ENCODE measurements around the gene PICK1.
"Not testable (repeated sequence)": the region's sequence is repeated elsewhere in the genome, so short reads cannot be mapped to it uniquely, and the experiment has no call there.

PICK1 gene

GRCh38 chr22:38077096-38077495 lies 19.9 kb downstream of the PICK1 start:
- DNase-seq, result no peak

GRCh38 chr22:38077595-38077994 lies 20.4 kb downstream of the PICK1 start:
- no peak for DNase-seq

- no peak for DNase-seq
These were observed 21.0 kb downstream of the PICK1 start for GRCh38 chr22:38078046-38078840.

DNA sequence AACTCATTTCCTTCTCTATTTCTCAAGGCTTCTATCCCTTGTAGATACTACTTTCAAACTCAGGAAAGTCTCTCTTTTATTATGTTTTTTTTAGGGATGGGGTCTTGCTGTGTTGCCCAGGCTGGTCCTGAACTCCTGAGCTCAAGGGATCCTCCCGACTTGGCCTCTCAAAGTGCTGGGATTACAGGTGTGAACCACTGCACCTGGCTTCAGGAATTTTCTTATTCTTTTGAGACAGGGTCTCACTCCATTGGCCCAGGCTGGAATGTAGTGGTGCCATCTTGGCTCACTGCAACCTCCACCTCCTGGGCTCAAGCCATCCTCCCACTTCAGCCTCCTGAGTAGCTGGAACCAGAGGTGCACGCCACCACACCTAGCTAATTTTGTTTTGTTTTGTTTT lies 22.0 kb downstream of the PICK1 start:
- DNase-seq, result not testable (repeated sequence)

DNA sequence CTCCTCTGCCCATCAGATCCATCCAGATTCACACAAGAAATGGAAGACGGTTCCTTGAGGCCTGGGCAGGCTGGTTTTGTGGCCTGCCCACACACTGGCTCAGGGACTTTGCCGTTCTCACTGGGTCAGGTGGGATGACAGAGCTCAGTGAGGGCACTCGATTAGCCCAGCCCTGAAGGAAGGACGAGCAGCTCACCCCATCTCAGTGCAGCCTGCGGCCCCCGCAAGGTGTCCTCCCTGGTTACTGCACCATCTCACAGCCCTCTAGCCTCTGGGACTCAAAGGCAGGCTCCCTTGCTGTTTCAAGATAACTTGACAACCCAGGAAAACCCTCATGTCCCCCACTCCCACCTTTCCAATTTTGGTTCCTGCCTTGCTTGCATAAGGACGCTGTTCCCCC lies 22.6 kb downstream of the PICK1 start:
- no peak for DNase-seq

DNA sequence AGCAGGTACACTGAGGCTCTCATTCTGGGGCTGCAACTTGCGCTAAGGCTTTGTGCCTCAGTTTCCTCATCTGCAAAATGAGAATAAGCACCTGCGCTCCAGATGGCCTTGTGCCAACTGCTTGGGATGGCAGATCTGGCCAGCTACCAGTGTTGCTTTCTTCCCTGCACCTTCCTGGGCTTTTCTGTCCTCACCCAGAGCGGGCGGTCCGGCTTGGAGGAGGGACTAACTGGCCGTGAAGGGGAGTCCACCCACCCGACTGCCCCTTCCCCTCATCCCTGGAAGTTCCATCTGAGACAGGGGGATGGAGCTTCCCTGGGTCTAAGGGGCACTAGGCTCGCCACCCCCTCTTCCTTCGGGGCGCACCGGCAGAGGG lies 23.3 kb downstream of the PICK1 start:
- no peak for DNase-seq

DNA sequence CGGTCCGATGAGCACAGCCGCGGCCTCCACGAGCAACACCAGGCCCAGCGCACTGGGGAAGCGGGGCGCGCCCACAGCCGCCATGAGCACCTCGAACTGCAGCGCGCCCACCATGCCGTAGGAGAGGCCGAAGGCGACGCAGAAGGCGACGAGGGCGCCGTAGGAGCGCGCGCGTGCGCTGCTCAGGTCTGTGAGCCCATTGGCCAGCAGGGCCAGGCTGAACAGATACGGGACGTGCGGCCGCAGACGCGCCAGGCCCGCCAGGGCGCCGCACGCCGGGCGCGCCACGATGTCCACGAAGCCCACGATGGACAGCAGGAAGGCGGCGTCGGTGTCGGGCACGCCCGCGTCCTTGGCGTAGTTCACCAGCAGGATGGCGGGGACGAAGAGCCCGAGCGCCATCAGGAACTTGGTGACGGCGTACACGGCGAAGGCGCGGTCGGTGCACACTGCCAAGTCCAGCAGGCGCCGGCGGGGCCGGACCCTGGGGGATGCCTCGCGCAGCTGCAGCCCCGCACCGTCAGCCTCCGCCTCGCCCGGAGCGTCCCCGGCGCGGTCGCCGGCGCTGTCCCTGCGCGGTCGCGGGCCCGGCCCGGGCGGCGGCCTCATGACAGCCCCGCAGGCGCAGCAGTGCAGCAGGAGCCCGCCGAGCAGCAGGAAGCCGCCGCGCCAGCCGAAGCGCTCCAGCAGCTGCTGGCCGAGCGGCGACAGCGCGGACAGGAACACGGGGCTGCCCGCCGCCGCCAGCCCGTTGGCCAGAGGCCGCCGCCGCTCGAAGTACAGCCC lies 23.8 kb downstream of the PICK1 start:
- DNase-seq, result no peak

DNA sequence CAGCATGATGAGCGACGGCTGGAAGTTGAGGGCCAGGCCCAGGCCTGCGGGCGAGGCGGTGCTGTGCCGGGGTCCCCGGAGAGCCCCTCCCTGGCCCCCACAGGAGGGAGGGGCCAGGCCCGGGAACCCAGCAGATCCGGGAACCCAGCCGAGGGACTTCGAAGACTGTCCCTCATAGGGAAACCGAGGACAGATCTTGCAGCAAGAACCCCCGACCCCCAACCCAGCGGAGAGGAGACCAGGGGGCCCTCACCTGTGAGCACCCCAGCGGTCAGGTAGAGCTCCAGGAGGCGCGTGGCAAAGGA lies 24.4 kb downstream of the PICK1 start:
- no peak for DNase-seq

- no peak for DNase-seq
These were observed 25.0 kb downstream of the PICK1 start for GRCh38 chr22:38081941-38082828.

DNA sequence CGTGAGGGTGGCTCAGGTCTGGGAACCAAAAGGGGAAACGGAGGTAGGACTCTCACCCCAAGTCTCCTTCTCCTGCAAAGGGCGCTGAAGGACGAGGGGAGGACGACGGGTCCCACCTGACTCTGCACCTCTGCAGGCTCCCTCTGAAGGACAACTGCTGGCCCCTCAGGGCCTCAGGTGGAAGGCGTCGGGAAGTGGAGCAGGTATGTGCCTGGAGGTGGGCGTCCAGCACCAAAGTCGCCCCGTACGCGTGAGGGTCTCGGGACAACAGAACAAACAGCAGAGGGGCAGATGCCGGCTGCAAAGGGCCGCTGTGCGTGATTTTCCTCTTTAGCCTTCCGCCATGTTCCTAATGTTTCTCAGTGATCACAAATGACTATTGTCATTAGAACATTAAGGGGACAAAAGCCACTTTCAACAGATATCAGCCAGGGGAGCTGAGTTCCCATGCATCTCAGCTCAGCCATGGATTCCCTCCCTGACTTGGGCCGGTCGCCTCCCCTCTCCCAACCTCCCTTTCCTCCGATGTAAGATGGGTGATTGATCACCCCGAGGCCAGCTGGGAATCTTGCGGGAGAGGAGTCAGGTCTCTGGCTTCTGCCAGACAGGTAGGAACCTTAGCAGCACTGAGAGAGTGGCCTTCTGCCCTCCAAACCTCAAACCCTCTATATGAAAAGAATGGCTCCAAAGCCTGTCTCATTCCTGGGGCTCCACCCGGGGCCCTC lies 25.9 kb downstream of the PICK1 start:
- no peak for DNase-seq

- no peak for DNase-seq
These were observed 26.9 kb downstream of the PICK1 start, which contains the start of gene SLC16A8 for GRCh38 chr22:38083931-38084631. Gene SLC16A8 (minus strand): TSS chr22:38084184. CDS start chr22:38082873, 1,311 bp downstream.

DNA sequence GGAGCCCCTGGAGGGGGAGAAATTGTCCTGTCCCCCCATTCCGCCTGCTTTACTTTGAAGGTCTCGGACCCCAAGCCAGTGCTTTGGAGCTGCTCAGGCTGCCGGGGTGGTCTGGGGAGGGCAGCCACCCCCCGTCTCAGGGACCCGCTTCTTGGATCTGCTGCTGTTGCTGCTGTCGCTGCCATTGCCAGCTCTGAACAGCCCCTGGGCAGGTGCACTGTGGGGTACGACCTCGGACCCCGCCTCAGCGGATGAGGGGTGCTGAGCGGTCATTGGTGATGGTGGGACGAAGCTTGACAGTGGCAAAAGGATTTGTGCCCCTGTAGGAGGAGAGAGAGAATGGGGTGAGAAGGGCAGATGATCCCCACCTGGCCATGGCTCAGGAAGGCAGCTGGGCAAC lies 27.9 kb downstream of the PICK1 start:
- no peak for DNase-seq

GRCh38 chr22:38085501-38085900 lies 28.3 kb downstream of the PICK1 start:
- DNase-seq, result no peak

- DNase-seq, result no peak
These were observed 29.0 kb downstream of the PICK1 start for GRCh38 chr22:38086001-38086845.

- no peak for DNase-seq
These were observed 29.7 kb downstream of the PICK1 start for GRCh38 chr22:38086942-38087341.

DNA sequence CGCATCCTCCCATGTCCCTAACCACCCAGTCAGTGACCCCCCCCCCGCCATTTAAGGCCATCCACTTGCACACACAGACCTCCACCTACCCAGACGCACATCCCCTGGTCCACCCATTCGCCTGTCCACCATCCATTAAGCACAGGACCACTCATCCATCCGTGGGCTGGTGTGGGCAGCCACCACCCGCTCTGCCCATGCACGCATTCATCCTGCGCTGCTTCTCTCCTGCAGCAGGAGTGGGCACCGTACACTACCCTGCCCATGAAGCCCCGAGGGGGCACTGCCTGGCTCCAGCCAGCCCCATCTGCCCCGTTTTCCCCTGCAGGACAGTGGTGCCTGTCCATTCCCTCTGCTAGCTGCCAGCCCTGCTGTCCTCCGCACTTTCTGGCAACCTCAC lies 30.7 kb downstream of the PICK1 start:
- DNase-seq, result no peak

- DNase-seq, result no peak
These were observed 31.6 kb downstream of the PICK1 start for GRCh38 chr22:38088629-38089473.

- DNase-seq, result no peak
These were observed 32.3 kb downstream of the PICK1 start for GRCh38 chr22:38089474-38089851.

DNA sequence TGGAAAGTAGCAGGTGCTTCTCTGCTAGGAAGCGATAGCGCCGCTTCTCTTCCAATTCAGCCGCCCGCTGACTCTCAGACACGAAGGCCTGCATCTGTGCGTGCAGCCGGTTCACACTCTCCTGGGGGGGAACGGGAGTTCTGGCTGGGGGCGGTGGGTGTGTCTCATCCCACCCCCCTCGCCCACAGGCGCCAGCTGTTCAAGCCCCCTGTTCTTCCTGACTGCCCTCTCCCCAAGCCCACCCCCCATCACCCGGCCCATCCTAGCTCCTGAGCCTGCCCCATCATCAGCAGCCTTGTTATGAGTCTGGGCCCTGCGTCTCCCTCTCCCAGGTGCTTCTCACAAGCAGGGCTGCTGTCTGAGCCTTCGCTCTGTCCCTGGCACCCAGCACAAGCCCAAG lies 39.9 kb downstream of the PICK1 start:
- no peak for DNase-seq
